Peyer's patch (tissue), 4 donors: ENCODE data around the gene TIAL1. TPM values are rescaled to one million over a fixed set of nuclear protein-coding genes. Genes with fewer than 3 reads are reported as not detected.

ENCODE experiments used
- DNase-seq, 3 donors: peaks; one replicate each; pipeline ENCODE4 v3.0.0-alpha.2; 2017 to 2019
- H3K27ac ChIP-seq, 4 donors: fragments of 200-600 bp; sonication (generic); one replicate each; pipeline ENCODE4 v1.5.1; 2016 to 2019
- H3K27me3 ChIP-seq, 2 donors: fragments of 200-600 bp; sonication (generic); one replicate each; pipeline ENCODE4 v1.5.1; 2019
- H3K36me3 ChIP-seq, 3 donors: fragments of 200-600 bp; sonication (generic); one replicate each; pipeline ENCODE4 v1.5.1; 2016 to 2019
- H3K4me1 ChIP-seq, 4 donors: fragments of 200-600 bp; sonication (generic); one replicate each; pipeline ENCODE4 v1.5.1; 2016 to 2019
- H3K4me3 ChIP-seq, 4 donors: fragments of 200-600 bp; sonication (generic); 1 replicate in 3 of 4; 2 replicates in 1 of 4; pipeline ENCODE4 v1.5.1; 2016 to 2019; ENCODE audit warnings: mild to moderate bottlenecking in 1 of 4
- H3K9me3 ChIP-seq, 4 donors: fragments of 200-600 bp; sonication (generic); one replicate each; pipeline ENCODE4 v1.5.1; 2016 to 2019; ENCODE audit warnings: mild to moderate bottlenecking in 1 of 4
- CTCF ChIP-seq, 6 experiments: fragments of 450-650 bp in 4 of 6; fragments of 200-600 bp in 2 of 6; sonication (generic) in 1 of 6; IDR thresholded peaks; one replicate each; pipeline ENCODE4 v1.5.1; 2017 to 2019; ENCODE audit warnings: antibody characterized with exemption in 6 of 6, mild to moderate bottlenecking in 3 of 6, moderate library complexity in 1 of 6
- POLR2A ChIP-seq, 2 donors: fragments of 450-650 bp; IDR thresholded peaks; one replicate each; pipeline ENCODE4 v1.5.1; 2017; ENCODE audit warnings: antibody characterized with exemption in 2 of 2, mild to moderate bottlenecking in 2 of 2, moderate library complexity in 2 of 2
- total RNA-seq, 4 donors: library from RNA; depleted of rRNA; stranded (reverse); fragments of >200 nt; gene quantifications; one replicate each; pipeline ENCODE4 v1.1.0, GENCODE V29; 2016

Gene TIAL1
- total RNA-seq, 4 donors from 2014 or later: 58.4 to 103 (median 79.7) TPM

- TF ChIP-seq CTCF (IDR thresholded peaks at IDR 0.05): no peak
- TF ChIP-seq POLR2A (IDR thresholded peaks at IDR 0.05): no peak
- H3K4me3 ChIP-seq: peak overlapping the region; percentile 77 to 91 (median 88)
- H3K36me3 ChIP-seq: no peaks in the 10 kb centered on the region
- DNase-seq: no peak
- H3K27me3 ChIP-seq: no peaks in the 10 kb centered on the region
- no peaks in the 10 kb centered on the region for H3K9me3 ChIP-seq
- peaks cover 0 to 36% (median 8%) of the 10 kb centered on the region in 4 donors for H3K4me1 ChIP-seq
- peak overlapping the region; percentile 90 to 96 (median 94) for H3K27ac ChIP-seq
Observed at GRCh38 chr10:119597405-119598186, 832 bp upstream of the TIAL1 start.

GRCh38 chr10:119595676-119596515 is 868 bp downstream of the TIAL1 start:
- Histone ChIP-seq H3K4me3 (peak overlapping the region; percentile 77 to 91 (median 88)), H3K27ac (peak overlapping the region; percentile 90 to 96 (median 94)), H3K27me3 (no peaks in the 10 kb centered on the region), H3K9me3 (no peaks in the 10 kb centered on the region), H3K36me3 (no peaks in the 10 kb centered on the region), H3K4me1 (peaks cover 0 to 42% (median 8%) of the 10 kb centered on the region in 4 donors)
- DNase-seq: peak; percentile 63 to 71 (median 69)
- TF ChIP-seq CTCF (IDR thresholded peaks at IDR 0.05): no peak
- TF ChIP-seq POLR2A (IDR thresholded peaks at IDR 0.05): no peak

- DNase-seq: no peak
- Histone ChIP-seq H3K4me1 (peaks cover 0 to 42% (median 8%) of the 10 kb centered on the region in 4 donors), H3K9me3 (no peaks in the 10 kb centered on the region), H3K27ac (peak overlapping the region in 3 of 4 donors; percentile 90 to 96 (median 94)), H3K4me3 (peak overlapping the region; percentile 77 to 91 (median 88)), H3K36me3 (no peaks in the 10 kb centered on the region), H3K27me3 (no peaks in the 10 kb centered on the region)
- TF ChIP-seq POLR2A (IDR thresholded peaks at IDR 0.05) (no peak), CTCF (IDR thresholded peaks at IDR 0.05) (no peak)
Observed at GRCh38 chr10:119595134-119595675, 1.6 kb downstream of the TIAL1 start.

- no peaks in the 10 kb centered on the region for H3K9me3 ChIP-seq
- no peak overlapping the region for H3K4me3 ChIP-seq
- no peak overlapping the region for H3K27ac ChIP-seq
- peaks cover 0 to 41% (median 0%) of the 10 kb centered on the region in 3 donors for H3K36me3 ChIP-seq
- no peak for DNase-seq
- TF ChIP-seq CTCF (IDR thresholded peaks at IDR 0.05) (no peak), POLR2A (IDR thresholded peaks at IDR 0.05) (no peak)
- no peaks in the 10 kb centered on the region for H3K27me3 ChIP-seq
- H3K4me1 ChIP-seq: peaks cover 0 to 10% (median 0%) of the 10 kb centered on the region in 4 donors
Observed at GRCh38 chr10:119588071-119588470, 8.7 kb downstream of the TIAL1 start.

GRCh38 chr10:119578355-119578754 is 18.4 kb downstream of the TIAL1 start:
- Histone ChIP-seq H3K27ac (no peak overlapping the region), H3K27me3 (no peaks in the 10 kb centered on the region), H3K9me3 (no peaks in the 10 kb centered on the region), H3K4me3 (no peak overlapping the region), H3K4me1 (no peaks in the 10 kb centered on the region), H3K36me3 (peaks cover 0 to 88% (median 0%) of the 10 kb centered on the region in 3 donors)
- DNase-seq: no peak
- TF ChIP-seq CTCF (IDR thresholded peaks at IDR 0.05): no peak
- TF ChIP-seq POLR2A (IDR thresholded peaks at IDR 0.05): no peak
